Liver (tissue), 9 donors: ENCODE data around the gene RB1. TPM values are rescaled to one million over a fixed set of nuclear protein-coding genes. Genes with fewer than 3 reads are reported as not detected.

ENCODE experiments used
- DNase-seq: peaks from one replicate; pipeline ENCODE4 v3.0.0-alpha.2; 2017; ENCODE audit warnings: low spot score
- H3K27ac ChIP-seq, 2 donors: one replicate each; pipeline ENCODE4 v1.7.0; 2013; ENCODE audit warnings: inconsistent platforms in 2 of 2, low read length in 2 of 2, control low read depth in 1 of 2, low read depth in 1 of 2, mild to moderate bottlenecking in 1 of 2
- H3K27me3 ChIP-seq, 4 donors: one replicate each; pipeline versions ENCODE4 v1.6.1 to v1.7.0; 2013; ENCODE audit warnings: low read length in 3 of 4, inconsistent platforms in 1 of 4, mild to moderate bottlenecking in 1 of 4, moderate library complexity in 1 of 4; ENCODE audit not compliant: control insufficient read depth in 4 of 4, insufficient read depth in 4 of 4
- H3K36me3 ChIP-seq, 4 donors: one replicate each; pipeline versions ENCODE4 v1.6.1 to v1.7.0; 2013; ENCODE audit warnings: low read length in 3 of 4, mild to moderate bottlenecking in 3 of 4, low read depth in 1 of 4, moderate library complexity in 1 of 4; ENCODE audit not compliant: control insufficient read depth in 4 of 4, insufficient read depth in 3 of 4
- H3K4me1 ChIP-seq, 4 donors: one replicate each; pipeline versions ENCODE4 v1.6.1 to v1.7.0; 2013; ENCODE audit warnings: low read length in 3 of 4, mild to moderate bottlenecking in 3 of 4, moderate library complexity in 1 of 4; ENCODE audit not compliant: control insufficient read depth in 4 of 4, insufficient read depth in 4 of 4
- H3K4me3 ChIP-seq, 3 donors: one replicate each; pipeline versions ENCODE4 v1.6.1 to v1.7.0; 2013; ENCODE audit warnings: low read length in 3 of 3, control low read depth in 1 of 3, low read depth in 1 of 3, mild to moderate bottlenecking in 1 of 3
- H3K9ac ChIP-seq, 2 donors: one replicate each; pipeline ENCODE4 v1.7.0; 2013; ENCODE audit warnings: low read length in 2 of 2, mild to moderate bottlenecking in 2 of 2, moderate library complexity in 2 of 2, control low read depth in 1 of 2, low read depth in 1 of 2
- H3K9me3 ChIP-seq, 4 donors: one replicate each; pipeline versions ENCODE4 v1.6.1 to v1.7.0; 2013; ENCODE audit warnings: low read length in 3 of 4; ENCODE audit not compliant: control insufficient read depth in 4 of 4
- EGR1 ChIP-seq, 2 donors: IDR thresholded peaks; 2 replicates each; pipeline ENCODE4 v1.6.1; 2016 to 2018; ENCODE audit warnings: antibody characterized with exemption in 2 of 2, low read depth in 2 of 2
- FOXA1 ChIP-seq: IDR thresholded peaks from 2 replicates; pipeline ENCODE4 v1.6.1; 2016; ENCODE audit warnings: antibody characterized with exemption
- FOXA2 ChIP-seq: IDR thresholded peaks from 2 replicates; pipeline ENCODE4 v1.6.1; 2016; ENCODE audit warnings: antibody characterized with exemption
- GABPA ChIP-seq, 2 donors: IDR thresholded peaks in 1 of 2; conservative IDR thresholded peaks in 1 of 2; 2 replicates each; pipeline ENCODE4 v1.6.1; 2016; ENCODE audit warnings: antibody characterized with exemption in 2 of 2, mild to moderate bottlenecking in 1 of 2, moderate library complexity in 1 of 2
- HNF4A ChIP-seq, 2 donors: conservative IDR thresholded peaks; 2 replicates each; pipeline ENCODE4 v1.6.1; 2016; ENCODE audit warnings: antibody characterized with exemption in 2 of 2, mild to moderate bottlenecking in 2 of 2
- HNF4G ChIP-seq: IDR thresholded peaks from 2 replicates; pipeline ENCODE4 v1.6.1; 2016; ENCODE audit warnings: antibody characterized with exemption
- NR2F2 ChIP-seq: IDR thresholded peaks from 2 replicates; pipeline ENCODE4 v1.6.1; 2016; ENCODE audit warnings: antibody characterized with exemption
- RAD21 ChIP-seq, 2 donors: IDR thresholded peaks; 2 replicates each; pipeline ENCODE4 v1.6.1; 2016; ENCODE audit warnings: antibody characterized with exemption in 2 of 2, mild to moderate bottlenecking in 2 of 2
- RXRA ChIP-seq, 2 donors: IDR thresholded peaks; 2 replicates each; pipeline ENCODE4 v1.6.1; 2017 to 2018; ENCODE audit warnings: antibody characterized with exemption in 2 of 2, mild to moderate bottlenecking in 1 of 2
- SP1 ChIP-seq: IDR thresholded peaks from 2 replicates; pipeline ENCODE4 v1.6.1; 2018; ENCODE audit warnings: antibody characterized with exemption, mild to moderate bottlenecking
- WGBS: extraction: QIAGEN DNeasy Blood & Tissue Kit; methylation state at CpG from one replicate; pipeline ENCODE4 v1.1.7; 2013; 5-methylcytosine and 5-hydroxymethylcytosine counted together
- polyA plus RNA-seq, 2 donors: library from polyadenylated mRNA; stranded (reverse) in 1 of 2; unstranded in 1 of 2; fragments of 200-250 nt in 1 of 2; fragments of >200 nt in 1 of 2; fragmentation: Nextera tagmentation in 1 of 2; extraction: Ambion mirVana in 1 of 2; gene quantifications; one replicate each; pipeline versions ENCODE4 v1.2.1 to v1.2.3, GENCODE V29; 2013 to 2015
- total RNA-seq, 2 donors: library from RNA; depleted of rRNA; stranded (reverse); fragments of >200 nt; gene quantifications; one replicate each; pipeline ENCODE4 v1.2.3, GENCODE V29; 2014
- TF ChIP-seq, protein P1 (sequence below): IDR thresholded peaks from 2 replicates; pipeline ENCODE4 v1.6.1; 2016; ENCODE audit warnings: antibody characterized with exemption
- TF ChIP-seq, protein P2 (sequence below): IDR thresholded peaks from 2 replicates; pipeline ENCODE4 v1.6.1; 2016; ENCODE audit warnings: antibody characterized with exemption
- TF ChIP-seq, protein P3 (sequence below): IDR thresholded peaks from 2 replicates; pipeline ENCODE4 v1.6.1; 2016; ENCODE audit warnings: antibody characterized with exemption, mild to moderate bottlenecking
- TF ChIP-seq, protein P4 (sequence below): fragments of 150-350 bp; IDR thresholded peaks from 2 replicates; pipeline ENCODE4 v1.5.1; 2017; ENCODE audit warnings: improper control_type of control experiment, low read depth, low read length; ENCODE audit not compliant: missing input control
- donor health status: healthy.
- donor health status: healthy.
- donor health status: healthy.
- donor health status: healthy.
- donor health status: healthy.

The RB1 gene
- total and polyA plus RNA-seq, 4 donors: 6.6 to 30.6 (median 8.9) TPM

DNA sequence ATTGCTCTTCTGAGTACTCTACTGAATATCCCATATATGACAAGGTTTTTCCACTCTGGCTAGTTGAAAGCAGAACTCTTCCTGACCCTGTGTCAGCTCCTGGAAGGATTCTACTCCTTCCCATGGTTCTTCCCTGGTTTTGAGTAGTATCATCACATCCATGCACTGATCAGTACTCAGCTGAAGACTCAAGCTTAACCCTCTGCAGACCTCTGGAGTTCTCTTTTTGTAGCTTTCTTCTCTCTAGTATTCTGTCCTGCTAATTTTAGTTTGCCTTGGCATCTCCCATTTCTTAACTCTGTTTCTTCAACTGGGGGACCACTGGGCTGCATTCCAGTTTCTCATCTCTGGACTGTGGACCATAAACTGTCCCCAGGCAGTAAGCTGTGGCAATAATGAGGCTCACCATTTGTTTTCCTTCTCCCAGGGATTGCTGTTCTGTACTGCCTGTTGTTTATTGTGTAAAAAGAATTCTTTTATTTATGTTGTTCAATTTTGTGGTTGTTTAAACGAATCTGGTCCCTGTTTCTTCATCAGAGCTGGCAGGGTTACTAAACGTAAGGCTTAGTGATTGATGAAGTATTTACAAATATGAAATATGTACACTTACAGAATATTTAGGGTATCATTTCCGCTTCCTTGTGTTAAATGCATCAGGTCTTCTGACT is 89.6 kb downstream of the RB1 start:
- 89% methylated on average over 3 of the region's 3 CpGs for WGBS
- TF ChIP-seq, protein P1, sequence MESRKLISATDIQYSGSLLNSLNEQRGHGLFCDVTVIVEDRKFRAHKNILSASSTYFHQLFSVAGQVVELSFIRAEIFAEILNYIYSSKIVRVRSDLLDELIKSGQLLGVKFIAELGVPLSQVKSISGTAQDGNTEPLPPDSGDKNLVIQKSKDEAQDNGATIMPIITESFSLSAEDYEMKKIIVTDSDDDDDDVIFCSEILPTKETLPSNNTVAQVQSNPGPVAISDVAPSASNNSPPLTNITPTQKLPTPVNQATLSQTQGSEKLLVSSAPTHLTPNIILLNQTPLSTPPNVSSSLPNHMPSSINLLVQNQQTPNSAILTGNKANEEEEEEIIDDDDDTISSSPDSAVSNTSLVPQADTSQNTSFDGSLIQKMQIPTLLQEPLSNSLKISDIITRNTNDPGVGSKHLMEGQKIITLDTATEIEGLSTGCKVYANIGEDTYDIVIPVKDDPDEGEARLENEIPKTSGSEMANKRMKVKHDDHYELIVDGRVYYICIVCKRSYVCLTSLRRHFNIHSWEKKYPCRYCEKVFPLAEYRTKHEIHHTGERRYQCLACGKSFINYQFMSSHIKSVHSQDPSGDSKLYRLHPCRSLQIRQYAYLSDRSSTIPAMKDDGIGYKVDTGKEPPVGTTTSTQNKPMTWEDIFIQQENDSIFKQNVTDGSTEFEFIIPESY: no peak
- no peak for TF ChIP-seq FOXA2
- TF ChIP-seq, protein P2, sequence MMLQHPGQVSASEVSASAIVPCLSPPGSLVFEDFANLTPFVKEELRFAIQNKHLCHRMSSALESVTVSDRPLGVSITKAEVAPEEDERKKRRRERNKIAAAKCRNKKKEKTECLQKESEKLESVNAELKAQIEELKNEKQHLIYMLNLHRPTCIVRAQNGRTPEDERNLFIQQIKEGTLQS: no peak
- TF ChIP-seq, protein P3, sequence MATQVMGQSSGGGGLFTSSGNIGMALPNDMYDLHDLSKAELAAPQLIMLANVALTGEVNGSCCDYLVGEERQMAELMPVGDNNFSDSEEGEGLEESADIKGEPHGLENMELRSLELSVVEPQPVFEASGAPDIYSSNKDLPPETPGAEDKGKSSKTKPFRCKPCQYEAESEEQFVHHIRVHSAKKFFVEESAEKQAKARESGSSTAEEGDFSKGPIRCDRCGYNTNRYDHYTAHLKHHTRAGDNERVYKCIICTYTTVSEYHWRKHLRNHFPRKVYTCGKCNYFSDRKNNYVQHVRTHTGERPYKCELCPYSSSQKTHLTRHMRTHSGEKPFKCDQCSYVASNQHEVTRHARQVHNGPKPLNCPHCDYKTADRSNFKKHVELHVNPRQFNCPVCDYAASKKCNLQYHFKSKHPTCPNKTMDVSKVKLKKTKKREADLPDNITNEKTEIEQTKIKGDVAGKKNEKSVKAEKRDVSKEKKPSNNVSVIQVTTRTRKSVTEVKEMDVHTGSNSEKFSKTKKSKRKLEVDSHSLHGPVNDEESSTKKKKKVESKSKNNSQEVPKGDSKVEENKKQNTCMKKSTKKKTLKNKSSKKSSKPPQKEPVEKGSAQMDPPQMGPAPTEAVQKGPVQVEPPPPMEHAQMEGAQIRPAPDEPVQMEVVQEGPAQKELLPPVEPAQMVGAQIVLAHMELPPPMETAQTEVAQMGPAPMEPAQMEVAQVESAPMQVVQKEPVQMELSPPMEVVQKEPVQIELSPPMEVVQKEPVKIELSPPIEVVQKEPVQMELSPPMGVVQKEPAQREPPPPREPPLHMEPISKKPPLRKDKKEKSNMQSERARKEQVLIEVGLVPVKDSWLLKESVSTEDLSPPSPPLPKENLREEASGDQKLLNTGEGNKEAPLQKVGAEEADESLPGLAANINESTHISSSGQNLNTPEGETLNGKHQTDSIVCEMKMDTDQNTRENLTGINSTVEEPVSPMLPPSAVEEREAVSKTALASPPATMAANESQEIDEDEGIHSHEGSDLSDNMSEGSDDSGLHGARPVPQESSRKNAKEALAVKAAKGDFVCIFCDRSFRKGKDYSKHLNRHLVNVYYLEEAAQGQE: no peak
- TF ChIP-seq HNF4G: no peak
- no peak for TF ChIP-seq EGR1 (IDR thresholded peaks at IDR 0.05; ENCODE audit: low read depth in 2 of 2)
- TF ChIP-seq, protein P4, sequence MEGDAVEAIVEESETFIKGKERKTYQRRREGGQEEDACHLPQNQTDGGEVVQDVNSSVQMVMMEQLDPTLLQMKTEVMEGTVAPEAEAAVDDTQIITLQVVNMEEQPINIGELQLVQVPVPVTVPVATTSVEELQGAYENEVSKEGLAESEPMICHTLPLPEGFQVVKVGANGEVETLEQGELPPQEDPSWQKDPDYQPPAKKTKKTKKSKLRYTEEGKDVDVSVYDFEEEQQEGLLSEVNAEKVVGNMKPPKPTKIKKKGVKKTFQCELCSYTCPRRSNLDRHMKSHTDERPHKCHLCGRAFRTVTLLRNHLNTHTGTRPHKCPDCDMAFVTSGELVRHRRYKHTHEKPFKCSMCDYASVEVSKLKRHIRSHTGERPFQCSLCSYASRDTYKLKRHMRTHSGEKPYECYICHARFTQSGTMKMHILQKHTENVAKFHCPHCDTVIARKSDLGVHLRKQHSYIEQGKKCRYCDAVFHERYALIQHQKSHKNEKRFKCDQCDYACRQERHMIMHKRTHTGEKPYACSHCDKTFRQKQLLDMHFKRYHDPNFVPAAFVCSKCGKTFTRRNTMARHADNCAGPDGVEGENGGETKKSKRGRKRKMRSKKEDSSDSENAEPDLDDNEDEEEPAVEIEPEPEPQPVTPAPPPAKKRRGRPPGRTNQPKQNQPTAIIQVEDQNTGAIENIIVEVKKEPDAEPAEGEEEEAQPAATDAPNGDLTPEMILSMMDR: no peak
- TF ChIP-seq GABPA (IDR thresholded peaks at IDR 0.05 in 1 of 2, conservative IDR thresholded peaks at IDR 0.05 in 1 of 2): no peak
- TF ChIP-seq SP1: no peak
- TF ChIP-seq HNF4A (conservative IDR thresholded peaks at IDR 0.05): no peak
- TF ChIP-seq RXRA (IDR thresholded peaks at IDR 0.05): no peak
- no peak for TF ChIP-seq NR2F2
- TF ChIP-seq RAD21 (IDR thresholded peaks at IDR 0.05): no peak
- H3K36me3 ChIP-seq: no peaks in the 10 kb centered on the region

DNA sequence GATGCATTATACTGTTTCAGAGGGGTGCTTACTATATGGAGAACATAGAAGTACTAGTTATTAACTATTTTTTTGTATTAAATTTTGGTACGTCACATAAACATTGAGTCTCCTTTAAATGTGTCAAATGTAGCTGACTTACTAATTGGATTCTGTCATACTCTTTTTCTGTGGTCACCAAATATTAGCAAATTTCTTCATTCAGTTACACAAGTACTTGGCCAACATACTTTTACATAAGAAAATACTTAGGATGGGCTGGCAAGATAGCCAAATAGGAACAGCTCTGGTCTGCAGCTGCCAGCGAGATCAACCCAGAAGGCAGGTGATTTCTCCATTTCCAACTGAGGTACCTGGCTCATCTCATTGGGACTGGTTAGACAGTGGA is 90.1 kb downstream of the RB1 start:
- DNase-seq: no peak
- Histone ChIP-seq H3K4me3 (no peak overlapping the region), H3K4me1 (no peaks in the 10 kb centered on the region), H3K9me3 (no peaks in the 10 kb centered on the region), H3K27ac (no peak overlapping the region), H3K9ac (no peak overlapping the region), H3K27me3 (no peaks in the 10 kb centered on the region), H3K36me3 (no peaks in the 10 kb centered on the region)
- WGBS: 96% methylated on average over 2 of the region's 2 CpGs
- TF ChIP-seq RXRA (IDR thresholded peaks at IDR 0.05) (no peak), GABPA (IDR thresholded peaks at IDR 0.05 in 1 of 2, conservative IDR thresholded peaks at IDR 0.05 in 1 of 2) (no peak), EGR1 (IDR thresholded peaks at IDR 0.05; ENCODE audit: low read depth in 2 of 2) (no peak), NR2F2 (no peak), FOXA2 (no peak), FOXA1 (no peak), SP1 (no peak), HNF4G (no peak)
- TF ChIP-seq, protein P2: no peak
- TF ChIP-seq, protein P4: no peak
- TF ChIP-seq, protein P3: no peak

More for the DNA sequence above, 89.6 kb downstream of the RB1 start:
- DNase-seq: no peak
- Histone ChIP-seq H3K4me1 (no peaks in the 10 kb centered on the region), H3K27ac (no peak overlapping the region), H3K9me3 (no peaks in the 10 kb centered on the region), H3K4me3 (no peak overlapping the region), H3K9ac (no peak overlapping the region), H3K27me3 (no peaks in the 10 kb centered on the region)
